ENCODE data around the gene CD300LG.

DNA sequence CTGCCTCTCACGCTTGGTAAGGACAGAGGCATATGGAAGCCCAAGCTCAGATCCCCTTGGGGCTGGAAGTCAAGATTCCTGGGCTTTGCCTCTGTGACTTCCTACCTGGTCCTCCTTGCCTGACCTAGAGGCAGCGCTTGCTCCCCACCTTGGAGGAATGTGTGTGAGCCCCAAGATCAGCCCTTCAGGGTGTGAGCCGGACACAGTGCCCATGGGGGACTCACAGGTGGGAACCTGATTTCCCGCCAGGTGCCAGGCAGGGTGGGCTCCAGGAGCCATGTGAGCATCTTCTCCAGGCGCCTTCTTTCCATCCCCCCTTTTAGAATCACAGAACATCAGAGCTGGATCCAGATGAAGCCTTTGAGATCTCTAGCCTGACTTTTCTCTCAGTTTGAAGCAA, 10.2 kb downstream of the CD300LG start:
- TF ChIP-seq, protein P1, sequence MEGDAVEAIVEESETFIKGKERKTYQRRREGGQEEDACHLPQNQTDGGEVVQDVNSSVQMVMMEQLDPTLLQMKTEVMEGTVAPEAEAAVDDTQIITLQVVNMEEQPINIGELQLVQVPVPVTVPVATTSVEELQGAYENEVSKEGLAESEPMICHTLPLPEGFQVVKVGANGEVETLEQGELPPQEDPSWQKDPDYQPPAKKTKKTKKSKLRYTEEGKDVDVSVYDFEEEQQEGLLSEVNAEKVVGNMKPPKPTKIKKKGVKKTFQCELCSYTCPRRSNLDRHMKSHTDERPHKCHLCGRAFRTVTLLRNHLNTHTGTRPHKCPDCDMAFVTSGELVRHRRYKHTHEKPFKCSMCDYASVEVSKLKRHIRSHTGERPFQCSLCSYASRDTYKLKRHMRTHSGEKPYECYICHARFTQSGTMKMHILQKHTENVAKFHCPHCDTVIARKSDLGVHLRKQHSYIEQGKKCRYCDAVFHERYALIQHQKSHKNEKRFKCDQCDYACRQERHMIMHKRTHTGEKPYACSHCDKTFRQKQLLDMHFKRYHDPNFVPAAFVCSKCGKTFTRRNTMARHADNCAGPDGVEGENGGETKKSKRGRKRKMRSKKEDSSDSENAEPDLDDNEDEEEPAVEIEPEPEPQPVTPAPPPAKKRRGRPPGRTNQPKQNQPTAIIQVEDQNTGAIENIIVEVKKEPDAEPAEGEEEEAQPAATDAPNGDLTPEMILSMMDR (conservative IDR thresholded peaks at IDR 0.05; ENCODE audit: low read depth, low read length) = no peak
- no peak for TF ChIP-seq EZH2 (IDR thresholded peaks at IDR 0.05; ENCODE audit: borderline replicate concordance, low read depth, low read length, poor library complexity, severe bottlenecking)
